ENCODE results near the gene ITGA7. TPM values are rescaled to one million over a fixed set of nuclear protein-coding genes. Genes with fewer than 3 reads are reported as not detected.

Gene ITGA7
- total and polyA plus RNA-seq, 2 of the 8 experiments (the other 6 are each of a cell fraction or from before 2014, with no cell fraction given), result 57.6 to 86.1 TPM

DNA sequence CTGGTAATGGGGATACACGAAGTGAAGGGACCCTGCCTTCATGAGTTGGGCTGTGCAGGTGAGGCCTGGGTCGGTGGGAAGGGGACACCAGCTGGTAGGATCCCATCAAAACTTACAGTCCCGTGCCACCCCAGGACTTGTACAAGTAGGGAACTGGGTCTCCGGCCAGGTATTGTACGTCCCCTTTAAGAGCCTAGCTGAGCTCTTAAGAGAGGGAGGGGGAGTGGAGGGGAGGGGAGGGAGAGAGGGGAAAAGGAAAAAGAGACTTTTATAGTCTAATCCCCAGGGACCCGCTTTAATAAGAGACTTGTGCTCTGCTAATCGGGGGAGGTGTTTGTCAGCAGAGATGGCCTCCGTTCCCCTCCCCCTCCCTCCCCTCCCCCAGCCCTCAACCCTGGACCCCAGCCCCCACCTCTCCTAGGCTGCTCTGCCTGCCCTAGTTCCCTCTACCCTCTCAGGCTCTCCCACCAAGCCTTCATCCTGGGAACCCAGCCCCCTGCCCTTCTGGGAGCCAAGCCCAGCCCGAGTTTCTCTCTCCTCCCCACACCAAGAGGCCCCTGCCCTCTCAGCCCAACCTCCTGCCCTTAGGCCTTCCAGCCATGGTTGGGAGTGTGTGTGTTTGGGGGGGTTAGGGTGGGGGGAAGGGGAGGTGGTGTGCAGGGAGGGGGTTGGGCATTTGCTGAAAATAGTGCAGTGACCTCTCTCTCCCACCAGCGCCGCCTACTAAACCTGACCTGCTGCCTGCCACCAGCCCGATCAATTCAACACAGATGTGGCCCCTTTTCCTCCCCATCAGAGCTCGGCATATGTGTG, 37.9 kb upstream of the ITGA7 start:
- H3K56ac ChIP-seq (replicated peaks; ENCODE audit: insufficient read length, low read depth, low read length), result no peak overlapping the region
- no peak overlapping the region for H3K23ac ChIP-seq (ENCODE audit: insufficient read length)
- H4K8ac ChIP-seq (ENCODE audit: extremely low read depth, insufficient read depth, low read length), result no peak overlapping the region
- H3K4me3 ChIP-seq (ENCODE audit: extremely low read depth in 1 of 4, insufficient read depth in 2 of 4, low read depth in 3 of 4, low read length in 4 of 4), result peak overlapping the region; percentile 80 to 99 (median 92)
- H2BK12ac ChIP-seq (ENCODE audit: low read depth, low read length), result peak overlapping the region; percentile 93
- peak overlapping the region; percentile 55 for H4K5ac ChIP-seq (ENCODE audit: insufficient read length, low read depth, low read length)
- H2BK15ac ChIP-seq (ENCODE audit: low read length), result no peak overlapping the region
- peaks cover 10 to 52% of the 10 kb centered on the region in 2 experiments for H3K79me2 ChIP-seq (ENCODE audit: control insufficient read depth in 1 of 2, insufficient read depth in 2 of 2, low read length in 2 of 2)
- peaks cover 8 to 37% (median 23%) of the 10 kb centered on the region in 4 experiments for H3K4me1 ChIP-seq (replicated peaks in 1 of 4; ENCODE audit: control insufficient read depth in 3 of 4, insufficient read depth in 4 of 4, low read length in 3 of 4)
- peak overlapping the region; percentile 88; the same call in 1 of the 2 replicates for H2AK5ac ChIP-seq (ENCODE audit: low read depth, low read length)
- H3K4ac ChIP-seq (replicated peaks; ENCODE audit: insufficient read length, low read depth, low read length), result peak overlapping the region; percentile 98
- POLR2A ChIA-PET (ENCODE audit: partially characterized antibody), result interaction anchor here (0.6 to 46.5 kb wide), 19 partner anchors 2 to 263 kb away, joined by 3 to 809 read pairs (median 5); partner anchors contain the start of genes BLOC1S1, CD63, DNAJC14 and GDF11
- DNase-seq (ENCODE audit: low read depth in 1 of 2, low spot score in 2 of 2) (peak in 1 of 2 experiments; percentile 77), FAIRE-seq (no peak)
- TF ChIP-seq POLR2AphosphoS5 (IDR thresholded peaks at IDR 0.05; ENCODE audit: low read depth, low read length), result no peak
- TF ChIP-seq SP1 (IDR thresholded peaks at IDR 0.05; ENCODE audit: low read depth, low read length), result peak; percentile 76; the same call in 1 of the 2 replicates
- no peak for TF ChIP-seq KDM5A (IDR thresholded peaks at IDR 0.05; ENCODE audit: low read length)
- peak; percentile 75; the same call in 1 of the 2 replicates for TF ChIP-seq EGR1 (IDR thresholded peaks at IDR 0.05; ENCODE audit: borderline replicate concordance, low read depth, low read length)
- TF ChIP-seq EP300 (IDR thresholded peaks at IDR 0.05; ENCODE audit: borderline replicate concordance in 1 of 2, low read depth in 2 of 2, low read length in 2 of 2), result peak in 1 of 2 experiments; percentile 23; a peak in 1 of 3 replicates
- TF ChIP-seq CTBP2 (IDR thresholded peaks at IDR 0.05; ENCODE audit: borderline replicate concordance, insufficient read depth, insufficient read length, low read length), result no peak
- TF ChIP-seq SIN3A (conservative IDR thresholded peaks at IDR 0.05 in 1 of 2, IDR thresholded peaks at IDR 0.05 in 1 of 2; ENCODE audit: low read depth in 1 of 2, low read length in 2 of 2), result 0 out of 4 replicates have a peak, but pooled peaks have one; percentile 7 to 16
- no peak for TF ChIP-seq BACH1 (IDR thresholded peaks at IDR 0.05; ENCODE audit: low read length)
- peak in 1 of 2 experiments; percentile 19; a peak in 1 of 3 replicates for TF ChIP-seq POLR2A (IDR thresholded peaks at IDR 0.05; ENCODE audit: control extremely low read depth in 1 of 2, low read depth in 2 of 2, low read length in 2 of 2)
- TF ChIP-seq, protein P1, sequence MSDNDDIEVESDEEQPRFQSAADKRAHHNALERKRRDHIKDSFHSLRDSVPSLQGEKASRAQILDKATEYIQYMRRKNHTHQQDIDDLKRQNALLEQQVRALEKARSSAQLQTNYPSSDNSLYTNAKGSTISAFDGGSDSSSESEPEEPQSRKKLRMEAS (IDR thresholded peaks at IDR 0.05), result peak; percentile 47
- H3K27ac ChIP-seq (ENCODE audit: low read depth, low read length), result peak overlapping the region; percentile 48; the same call in 1 of the 2 replicates
- peak overlapping the region; percentile 82 to 93 for H3K4me2 ChIP-seq (ENCODE audit: insufficient read depth in 1 of 2, low read depth in 2 of 2, low read length in 2 of 2)
- peak overlapping the region; percentile 99 for H3K18ac ChIP-seq (ENCODE audit: extremely low read depth, low read length)
- peak overlapping the region; percentile 40; the same call in 1 of the 2 replicates for H2BK20ac ChIP-seq (ENCODE audit: low read length)
- no peaks in the 10 kb centered on the region for H3K27me3 ChIP-seq (replicated peaks in 1 of 4; ENCODE audit: control insufficient read depth in 3 of 4, extremely low read depth in 1 of 4, insufficient read depth in 3 of 4, low read length in 3 of 4)
- peak overlapping the region; percentile 95 for H3K14ac ChIP-seq (ENCODE audit: insufficient read length)
- CTCF ChIA-PET (ENCODE audit: partially characterized antibody), result interaction anchor here (0.6 to 14.5 kb wide), 19 partner anchors 9 to 194 kb away, joined by 3 to 224 read pairs (median 4); partner anchors contain the start of genes CD63, MMP19, ORMDL2 and RDH5
- H2AFZ ChIP-seq (ENCODE audit: low read length), result no peak overlapping the region
- peak overlapping the region; percentile 90 for H2BK5ac ChIP-seq (ENCODE audit: low read depth, low read length)
- peak overlapping the region in 2 of 4 experiments; percentile 45 to 81; a peak in 4 of 7 replicates for H3K9ac ChIP-seq (replicated peaks in 1 of 4; ENCODE audit: extremely low read depth in 1 of 4, low read depth in 3 of 4, low read length in 3 of 4)
- H3K36me3 ChIP-seq (ENCODE audit: control insufficient read depth in 2 of 4, insufficient read depth in 4 of 4, low read length in 3 of 4), result peaks cover 5 to 25% (median 19%) of the 10 kb centered on the region in 4 experiments; a peak in 7 of 8 replicates
- WGBS, 2 experiments (ENCODE audit: extremely low coverage in 1 of 2, insufficient coverage in 1 of 2, insufficient read length in 1 of 2, insufficient replicate concordance in 2 of 2, low coverage in 1 of 2, low lambda C conversion rate in 2 of 2, missing lambda C conversion rate in 1 of 2), result 6% methylated on average over 9 of the region's 13 CpGs; no CpG with 5 or more reads in 1 of the 2 experiments
- peaks cover 13% of the 10 kb centered on the region for H3K79me1 ChIP-seq (ENCODE audit: low read depth, low read length)
- H4K20me1 ChIP-seq (replicated peaks in 1 of 2; ENCODE audit: control insufficient read depth in 1 of 2, insufficient read depth in 2 of 2, low read length in 2 of 2), result peaks cover 10 to 18% of the 10 kb centered on the region in 2 experiments
- peaks cover 29% of the 10 kb centered on the region for H3K23me2 ChIP-seq (ENCODE audit: low read depth, low read length)
- H2BK120ac ChIP-seq (replicated peaks; ENCODE audit: low read depth, low read length), result peak overlapping the region; percentile 73
- no peaks in the 10 kb centered on the region for H3K9me3 ChIP-seq (ENCODE audit: insufficient read depth in 2 of 2, low read depth in 1 of 2, low read length in 1 of 2)
- H4K91ac ChIP-seq (replicated peaks; ENCODE audit: insufficient read length, low read length), result peak overlapping the region; percentile 77
